ENCODE results near the gene CYTH2. TPM values are rescaled to one million over a fixed set of nuclear protein-coding genes. Genes with fewer than 3 reads are reported as not detected.

Gene CYTH2
- polyA plus RNA-seq, 3 donors: 36.5 to 50.2 (median 40.7) TPM

DNA sequence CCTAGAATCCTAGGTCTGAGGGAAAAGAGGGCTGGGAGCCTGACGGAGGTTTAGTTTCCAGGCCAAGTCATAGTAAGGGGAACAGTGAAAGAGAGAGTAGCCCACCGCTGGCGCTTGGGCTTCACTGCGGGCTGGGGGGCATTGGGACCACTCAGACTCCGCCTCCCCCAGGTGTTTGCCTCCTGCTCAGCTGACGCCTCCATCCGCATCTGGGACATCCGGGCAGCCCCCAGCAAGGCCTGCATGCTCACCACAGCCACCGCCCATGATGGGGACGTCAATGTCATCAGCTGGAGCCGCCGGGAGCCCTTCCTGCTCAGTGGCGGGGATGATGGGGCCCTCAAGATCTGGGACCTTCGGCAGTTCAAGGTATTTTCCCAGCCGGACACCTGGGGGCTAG, 18.3 kb upstream of the CYTH2 start:
- 92 to 96% (median 95%) methylated on average over 12 to 15 of the region's 15 CpGs for WGBS, 3 donors
- no peak overlapping the region for H3K27ac ChIP-seq (ENCODE audit: low read depth, low read length)

DNA sequence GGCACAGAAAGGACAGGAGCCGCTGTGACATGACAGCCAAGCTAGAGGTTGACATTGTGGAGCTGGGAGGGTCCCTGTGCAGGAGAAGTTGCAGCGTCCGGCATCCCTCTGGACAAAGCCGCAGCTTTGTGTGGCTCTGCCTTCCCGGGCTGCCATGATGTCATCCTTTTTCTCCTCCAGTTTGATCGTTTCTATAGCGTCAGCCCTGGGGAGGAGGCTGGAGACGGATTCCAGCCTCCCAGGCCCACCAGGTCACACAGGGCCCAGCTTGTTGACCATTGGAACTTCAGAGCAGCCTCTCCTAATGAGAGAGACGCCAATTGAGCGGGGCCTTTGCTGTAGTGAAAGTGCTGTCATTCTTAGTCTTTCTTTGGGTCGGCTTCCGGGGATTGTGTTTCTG, 17.5 kb upstream of the CYTH2 start:
- WGBS, 3 donors: 83 to 90% (median 87%) methylated on average over 12 of the region's 12 CpGs
- H3K27ac ChIP-seq (ENCODE audit: low read depth, low read length): no peak overlapping the region

DNA sequence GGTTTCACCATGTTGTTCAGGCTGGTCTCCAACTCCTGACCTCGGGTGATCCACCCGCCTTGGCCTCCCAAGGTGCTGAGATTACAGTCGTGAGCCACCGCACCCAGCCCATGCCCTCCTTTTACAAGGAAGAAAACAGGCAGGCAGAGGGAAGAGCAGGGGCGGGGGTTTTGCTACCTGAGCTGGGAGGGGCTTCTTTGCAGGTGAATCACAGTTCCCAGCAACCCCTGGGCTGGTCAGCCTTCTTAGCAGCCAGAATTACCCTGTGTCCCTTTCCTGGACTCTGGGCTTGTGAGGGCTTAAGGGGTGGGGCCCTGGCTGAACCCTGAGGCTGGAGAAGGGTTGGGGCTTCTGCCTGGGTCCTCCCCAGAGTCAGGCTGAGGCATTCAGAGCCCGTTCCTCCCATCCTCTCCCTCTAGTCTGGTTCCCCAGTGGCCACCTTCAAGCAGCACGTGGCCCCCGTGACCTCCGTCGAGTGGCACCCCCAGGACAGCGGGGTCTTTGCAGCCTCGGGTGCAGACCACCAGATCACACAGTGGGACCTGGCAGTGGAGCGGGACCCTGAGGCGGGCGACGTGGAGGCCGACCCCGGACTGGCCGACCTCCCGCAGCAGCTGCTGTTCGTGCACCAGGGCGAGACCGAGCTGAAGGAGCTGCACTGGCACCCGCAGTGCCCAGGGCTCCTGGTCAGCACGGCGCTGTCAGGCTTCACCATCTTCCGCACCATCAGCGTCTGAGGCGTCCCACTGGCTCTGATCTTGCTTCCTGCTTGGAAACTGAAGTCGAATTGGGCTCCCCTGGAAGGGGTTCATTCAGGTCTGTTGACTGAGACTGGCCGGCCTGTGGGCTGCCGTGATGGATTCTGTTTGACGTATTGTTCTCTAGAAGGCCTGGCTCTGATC, 16.6 kb upstream of the CYTH2 start:
- H3K27ac ChIP-seq (ENCODE audit: low read depth, low read length): no peak overlapping the region
- 88 to 93% (median 93%) methylated on average over 33 of the region's 33 CpGs for WGBS, 3 donors

DNA sequence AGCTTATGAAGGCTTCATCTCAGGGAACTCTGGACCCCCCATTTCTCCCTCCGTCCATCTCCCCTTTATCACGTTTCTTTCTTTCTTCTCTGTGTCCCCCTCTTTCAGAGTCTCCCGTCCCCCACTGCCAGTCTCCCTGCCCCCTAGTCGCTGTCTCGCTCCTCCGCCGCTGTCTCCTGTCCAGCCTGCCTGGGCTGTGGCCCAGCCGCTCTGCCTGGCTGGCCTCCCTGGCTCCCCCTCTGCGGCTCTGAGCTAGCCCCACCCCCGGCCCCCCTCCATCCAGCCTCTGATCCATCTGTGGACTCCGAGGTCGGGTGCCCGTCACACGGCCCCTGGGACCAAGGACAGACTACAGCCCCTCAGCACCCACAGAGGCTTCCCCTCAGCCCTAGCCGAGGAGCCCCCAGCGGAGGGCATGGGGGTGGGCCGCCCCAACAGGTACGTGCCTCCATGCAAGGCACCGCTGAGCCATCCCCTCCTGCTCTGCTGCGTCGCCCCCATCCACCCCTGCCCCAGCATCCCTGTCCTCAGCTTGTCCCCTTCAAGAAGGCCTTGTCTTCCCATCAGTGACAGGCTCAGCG, 14.9 kb upstream of the CYTH2 start:
- WGBS, 3 donors: 86 to 93% (median 93%) methylated on average over 17 to 22 of the region's 22 CpGs

DNA sequence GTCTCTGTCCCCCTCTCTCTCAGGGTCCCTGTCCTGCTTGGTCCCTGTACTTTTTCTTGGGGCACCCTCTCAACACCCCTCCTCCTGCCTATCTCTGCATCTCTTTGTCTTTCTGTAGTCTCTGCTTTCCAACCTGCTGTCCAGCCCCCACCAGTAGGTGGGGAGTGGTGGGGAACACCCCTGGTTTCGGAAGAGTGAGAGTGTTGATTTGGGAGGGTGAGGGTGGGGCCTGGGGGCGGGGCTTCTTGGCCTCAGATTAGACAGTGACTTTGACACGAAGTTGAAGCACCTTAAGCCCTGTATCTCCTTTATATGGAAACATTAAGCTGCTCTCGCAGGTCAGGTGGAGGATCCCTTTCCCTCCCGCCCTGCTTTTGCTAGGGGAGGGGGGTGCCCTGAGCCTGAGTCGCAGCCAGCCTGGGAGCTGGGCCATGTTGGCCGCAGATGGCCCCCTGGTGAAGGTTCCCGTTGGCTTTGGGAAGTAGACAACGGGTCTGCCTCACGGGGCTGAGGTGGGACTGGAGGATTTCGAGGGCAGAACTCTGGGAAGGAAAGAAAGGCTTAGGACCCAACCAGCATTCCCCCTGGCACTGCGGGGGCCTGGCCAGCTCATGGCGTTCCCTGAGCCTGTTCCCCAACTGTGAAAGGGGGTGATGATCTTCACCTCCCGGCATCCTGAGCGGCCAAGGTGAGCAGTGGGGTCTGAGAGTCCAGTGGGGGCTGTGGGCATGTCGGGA, 13.8 kb upstream of the CYTH2 start, which contains the start of gene KCNJ14:
KCNJ14 (plus strand) TSS at position 404 of the 737 bp plus-strand sequence. CDS start 6,151 bp downstream, outside the sequence.
- no peak within 1 kb of the TSS for H3K27ac ChIP-seq (ENCODE audit: low read depth, low read length)
- 78 to 84% (median 83%) methylated on average over 16 of the region's 16 CpGs for WGBS, 3 donors

More for the DNA sequence above, 14.9 kb upstream of the CYTH2 start:
- H3K27ac ChIP-seq (ENCODE audit: low read depth, low read length): no peak overlapping the region

DNA sequence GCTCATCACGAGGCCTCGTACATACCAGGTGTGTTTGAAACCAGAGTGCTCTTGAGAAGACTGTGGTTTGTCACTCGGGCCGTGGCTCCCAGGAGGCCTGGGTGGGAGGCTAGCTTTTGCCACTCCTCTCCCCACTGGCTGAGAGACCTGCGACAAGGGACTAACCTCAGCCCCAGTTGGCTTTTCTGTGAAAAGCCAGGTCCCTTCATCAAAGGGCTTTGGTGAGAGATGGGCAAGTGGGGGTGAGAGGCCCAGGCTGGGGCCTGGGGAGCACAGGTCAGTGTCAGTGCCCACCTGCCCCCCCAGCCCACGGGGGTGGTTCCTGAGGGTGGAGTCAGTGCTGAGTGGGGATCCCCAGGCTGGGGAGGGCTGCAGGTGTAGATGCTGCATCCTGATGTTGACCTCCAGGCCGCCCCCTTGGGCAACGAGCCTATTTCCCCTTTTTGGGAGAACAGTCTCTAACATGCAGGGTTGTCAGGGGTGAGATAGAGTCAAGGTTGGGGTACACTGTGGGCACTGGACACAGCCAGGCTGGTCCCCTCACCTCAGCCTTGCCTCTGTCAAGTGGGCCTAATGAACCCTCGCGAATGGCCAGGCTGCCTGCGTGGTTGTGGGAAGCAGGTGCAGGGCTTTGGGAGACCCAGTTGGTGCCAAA, 13.1 kb upstream of the CYTH2 start:
- 84 to 86% (median 86%) methylated on average over 11 of the region's 11 CpGs for WGBS, 3 donors
- H3K27ac ChIP-seq (ENCODE audit: low read depth, low read length): no peak overlapping the region

DNA sequence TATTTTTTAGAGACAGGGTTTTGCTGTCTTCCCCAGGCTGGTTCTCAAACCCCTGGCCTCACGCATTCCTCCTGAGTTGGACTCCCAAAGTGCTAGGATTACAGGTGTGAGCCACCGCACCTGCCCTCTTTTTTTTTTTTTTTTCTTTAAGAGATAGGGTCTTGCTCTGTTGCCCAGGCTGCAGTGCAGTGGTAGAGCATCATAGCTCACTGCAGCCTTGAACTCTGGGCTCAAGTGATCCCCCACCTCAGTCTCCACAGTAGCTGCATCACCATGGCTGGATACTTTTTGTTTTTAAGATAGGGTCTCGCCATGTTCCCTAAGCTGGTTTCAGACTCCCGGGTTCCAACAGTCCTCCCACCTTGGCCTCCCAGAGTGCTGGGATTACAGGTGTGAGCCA, 12.3 kb upstream of the CYTH2 start:
- 94 to 99% (median 97%) methylated on average over 4 of the region's 4 CpGs for WGBS, 3 donors
- H3K27ac ChIP-seq (ENCODE audit: low read depth, low read length): no peak overlapping the region

DNA sequence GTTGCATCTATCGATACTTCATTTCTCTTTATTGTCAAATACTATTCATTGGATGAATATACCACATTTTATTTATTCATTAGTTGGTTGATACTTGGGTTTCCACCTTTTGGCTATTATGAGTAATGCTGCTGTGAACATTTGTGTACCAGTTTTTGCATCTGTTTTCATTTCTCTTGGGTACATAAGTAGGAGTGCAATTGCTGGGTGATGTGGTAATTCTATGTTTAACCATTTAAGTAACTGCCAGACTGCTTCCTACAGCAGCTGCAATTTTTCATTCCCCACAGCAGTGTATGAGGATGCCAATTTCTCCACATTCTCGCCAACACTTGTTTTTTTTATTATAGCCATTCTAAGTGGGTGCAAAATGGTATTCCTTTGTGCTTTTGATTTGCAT, 11.2 kb upstream of the CYTH2 start:
- 89 to 95% (median 92%) methylated on average over 2 of the region's 2 CpGs for WGBS, 3 donors
- H3K27ac ChIP-seq (ENCODE audit: low read depth, low read length): no peak overlapping the region

DNA sequence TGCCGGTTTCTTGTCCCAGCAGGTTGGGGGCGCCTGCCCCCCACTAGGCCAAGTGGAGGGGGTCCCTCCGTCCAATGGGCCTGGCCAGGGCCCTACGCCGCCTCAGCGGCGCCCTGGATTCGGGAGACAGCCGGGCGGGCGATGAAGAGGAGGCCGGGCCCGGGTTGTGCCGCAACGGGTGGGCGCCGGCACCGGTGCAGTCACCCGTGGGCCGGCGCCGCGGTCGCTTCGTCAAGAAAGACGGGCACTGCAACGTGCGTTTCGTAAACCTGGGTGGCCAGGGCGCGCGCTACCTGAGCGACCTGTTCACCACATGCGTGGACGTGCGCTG, 7.6 kb upstream of the CYTH2 start:
- WGBS, 3 donors: 93 to 95% (median 94%) methylated on average over 35 to 36 of the region's 36 CpGs
- H3K27ac ChIP-seq (ENCODE audit: low read depth, low read length): no peak overlapping the region

DNA sequence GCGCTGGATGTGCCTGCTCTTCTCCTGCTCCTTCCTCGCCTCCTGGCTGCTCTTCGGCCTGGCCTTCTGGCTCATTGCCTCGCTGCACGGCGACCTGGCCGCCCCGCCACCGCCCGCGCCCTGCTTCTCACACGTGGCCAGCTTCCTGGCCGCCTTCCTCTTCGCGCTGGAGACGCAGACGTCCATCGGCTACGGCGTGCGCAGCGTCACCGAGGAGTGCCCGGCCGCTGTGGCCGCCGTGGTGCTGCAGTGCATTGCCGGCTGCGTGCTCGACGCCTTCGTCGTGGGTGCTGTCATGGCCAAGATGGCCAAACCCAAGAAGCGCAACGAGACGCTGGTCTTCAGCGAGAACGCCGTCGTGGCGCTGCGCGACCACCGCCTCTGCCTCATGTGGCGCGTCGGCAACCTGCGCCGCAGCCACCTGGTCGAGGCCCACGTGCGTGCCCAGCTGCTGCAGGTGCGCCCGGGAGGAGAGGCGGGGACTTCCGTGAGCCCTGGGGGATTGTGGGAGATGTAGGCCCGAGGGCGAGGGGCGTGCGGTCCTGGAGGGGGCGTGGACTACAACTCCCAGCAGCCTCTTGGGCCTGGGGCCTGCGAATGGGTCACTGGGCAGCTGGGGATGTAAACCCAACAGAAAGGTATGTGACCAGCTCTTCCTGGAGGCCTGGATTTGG, 7.0 kb upstream of the CYTH2 start:
- H3K27ac ChIP-seq (ENCODE audit: low read depth, low read length): no peak overlapping the region
- 80 to 84% (median 81%) methylated on average over 61 to 62 of the region's 62 CpGs for WGBS, 3 donors

DNA sequence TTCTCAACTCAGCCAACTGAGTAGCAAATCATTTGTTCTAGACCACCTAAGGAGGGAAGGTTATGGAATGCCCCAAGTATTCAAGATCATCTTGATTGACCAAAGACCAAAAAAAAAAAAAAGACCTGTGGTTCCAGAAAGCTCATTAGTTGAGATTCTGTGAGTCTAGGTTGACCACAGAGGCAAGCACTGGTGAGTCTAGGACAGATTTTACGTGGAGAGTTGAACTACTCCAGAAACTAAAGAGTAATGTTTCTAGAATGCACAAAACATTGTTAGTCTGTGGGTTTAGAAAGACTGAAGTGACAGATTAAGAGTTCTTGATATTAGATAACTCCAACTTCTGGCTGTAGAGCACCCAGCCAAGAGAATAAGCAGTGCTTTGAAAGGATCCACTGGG, 4.0 kb upstream of the CYTH2 start:
- 97 to 100% (median 97%) methylated on average over 1 of the region's 1 CpG for WGBS, 3 donors
- no peak overlapping the region for H3K27ac ChIP-seq (ENCODE audit: low read depth, low read length)

DNA sequence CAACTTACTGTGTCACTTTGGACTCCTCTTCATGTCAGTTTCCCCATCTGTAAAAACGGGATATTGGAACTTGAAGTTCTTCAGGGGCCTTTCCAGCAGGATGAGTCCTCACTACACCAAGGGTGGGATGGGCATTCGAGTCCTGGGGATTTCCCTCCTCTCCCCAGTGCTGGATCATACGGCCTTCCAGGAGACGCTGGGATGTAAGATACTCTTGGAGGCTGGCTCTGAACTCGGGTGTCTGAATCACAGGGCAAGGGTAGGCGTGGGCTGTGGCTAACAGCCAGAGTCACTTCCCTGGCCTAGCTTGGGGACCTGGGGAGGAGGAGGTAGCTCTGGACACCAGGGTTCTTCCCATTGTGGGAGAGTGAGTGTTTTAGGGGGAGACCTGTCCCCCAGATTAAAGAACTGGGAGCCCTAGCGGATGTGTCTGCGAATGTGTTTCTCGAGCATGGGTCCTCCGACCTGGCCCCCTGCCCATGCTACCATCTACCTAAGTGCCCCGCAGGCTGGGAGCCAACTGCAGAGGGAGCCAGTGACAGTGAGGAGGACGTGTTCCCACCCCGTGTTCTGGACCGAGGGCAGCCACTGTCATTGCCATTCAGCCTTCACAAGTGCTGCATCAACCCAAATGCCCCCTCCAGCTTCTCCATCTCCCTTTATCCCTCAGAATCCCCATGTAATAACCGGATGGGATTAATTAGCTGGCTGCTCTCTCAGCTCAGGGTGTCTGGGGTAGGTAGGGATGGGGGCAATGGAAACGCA, 2.4 kb upstream of the CYTH2 start:
- 66 to 76% (median 68%) methylated on average over 16 of the region's 16 CpGs for WGBS, 3 donors
- H3K27ac ChIP-seq (ENCODE audit: low read depth, low read length): no peak overlapping the region

DNA sequence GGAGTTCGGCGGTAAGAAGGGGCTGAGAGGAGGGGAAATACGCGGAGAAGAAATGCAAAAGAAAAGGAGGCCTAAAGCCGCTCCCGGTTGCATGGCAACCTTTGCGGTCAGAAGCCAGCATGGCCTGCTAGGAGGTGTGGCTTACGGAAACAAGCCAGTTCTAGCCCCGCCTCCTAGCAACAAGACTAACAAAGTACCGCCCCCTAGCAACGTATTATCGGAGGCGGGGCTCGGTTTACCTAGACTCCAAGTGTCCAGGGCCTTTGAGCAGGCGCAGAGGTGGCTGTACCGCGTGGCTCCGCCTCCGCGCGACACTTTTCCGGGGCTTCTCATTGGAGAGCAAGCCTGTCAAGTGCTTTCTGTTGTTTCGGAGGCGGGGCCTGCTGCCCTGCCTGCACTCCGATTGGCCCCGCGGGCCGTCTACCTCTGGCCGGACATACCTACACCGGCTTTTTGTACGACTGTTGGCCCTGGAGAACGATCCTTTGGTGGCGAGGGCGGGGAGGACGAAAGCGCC, 339 bp upstream of the CYTH2 start:
- 0% methylated on average over 36 of the region's 36 CpGs for WGBS, 3 donors
- no peak overlapping the region for H3K27ac ChIP-seq (ENCODE audit: low read depth, low read length)

DNA sequence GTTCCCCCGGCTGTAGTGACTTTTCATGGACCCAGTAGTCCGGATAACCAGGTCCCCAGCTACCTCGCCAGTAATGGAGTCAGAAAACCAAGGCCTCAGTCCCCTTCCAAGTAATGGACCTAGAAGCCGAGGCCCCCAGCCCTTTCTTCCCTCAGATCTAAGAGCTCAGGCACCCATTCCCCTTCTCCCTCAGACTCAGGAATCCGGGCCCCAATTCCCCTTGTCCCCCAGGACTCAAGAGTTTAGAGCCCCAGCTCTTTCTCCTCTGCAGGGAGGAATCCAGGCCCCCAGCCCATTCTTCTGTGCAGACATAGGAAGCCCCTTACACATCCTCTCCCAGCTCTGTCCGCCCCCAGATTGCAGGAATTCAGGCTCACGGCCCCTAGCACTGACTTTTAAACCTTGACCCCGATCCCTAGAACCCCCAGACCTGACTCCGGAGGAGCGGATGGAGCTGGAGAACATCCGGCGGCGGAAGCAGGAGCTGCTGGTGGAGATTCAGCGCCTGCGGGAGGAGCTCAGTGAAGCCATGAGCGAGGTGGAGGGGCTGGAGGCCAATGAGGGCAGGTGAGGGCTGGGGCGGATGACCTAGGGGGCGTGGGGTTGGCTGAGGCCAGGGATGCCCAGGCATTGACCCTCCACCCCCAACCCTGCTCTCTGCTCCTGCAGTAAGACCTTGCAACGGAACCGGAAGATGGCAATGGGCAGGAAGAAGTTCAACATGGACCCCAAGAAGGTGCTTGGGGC, 938 bp downstream of the CYTH2 start:
- H3K27ac ChIP-seq (ENCODE audit: low read depth, low read length): no peak overlapping the region
- WGBS, 3 donors: 46 to 54% (median 51%) methylated on average over 20 of the region's 20 CpGs

DNA sequence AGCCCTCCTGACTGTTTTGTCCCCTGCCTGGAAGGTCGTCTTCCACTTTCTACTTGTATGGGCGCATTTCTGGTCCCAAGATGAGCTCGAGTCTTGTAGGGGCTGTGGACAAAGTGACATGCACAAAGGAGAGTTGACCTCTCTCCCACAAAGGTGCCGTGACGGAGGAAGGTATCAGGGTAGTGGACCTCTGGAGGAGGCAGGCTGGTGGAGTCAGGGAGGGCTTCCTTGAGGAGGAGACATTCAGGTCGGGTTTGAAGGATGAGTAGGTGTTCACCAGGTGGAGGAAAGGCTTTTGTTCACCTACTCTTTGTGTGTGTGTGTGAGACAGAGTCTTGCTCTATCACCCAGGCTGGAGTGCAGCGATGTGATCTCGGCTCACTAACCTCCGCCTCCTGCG, 1.7 kb downstream of the CYTH2 start:
- H3K27ac ChIP-seq (ENCODE audit: low read depth, low read length): no peak overlapping the region
- 89 to 92% (median 91%) methylated on average over 10 of the region's 10 CpGs for WGBS, 3 donors

DNA sequence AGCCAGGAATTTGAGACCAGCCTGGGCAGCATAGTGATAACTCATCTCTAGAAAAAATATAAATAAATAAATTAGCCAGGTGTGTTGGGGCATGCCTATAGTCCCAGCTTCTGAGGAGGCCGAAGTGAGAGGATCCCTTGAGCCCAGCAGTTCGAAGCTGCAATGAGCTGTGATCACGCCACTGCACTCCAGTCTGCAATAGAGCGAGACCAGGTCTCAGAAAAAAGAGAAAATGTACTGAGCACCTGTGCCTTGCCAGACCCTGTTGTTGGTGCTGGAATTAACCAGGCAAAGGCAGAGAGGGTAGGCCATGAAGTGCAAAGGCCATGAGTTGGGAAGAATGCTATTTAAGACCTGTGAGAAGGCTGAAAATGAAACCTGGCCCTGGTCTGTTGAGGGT, 2.7 kb downstream of the CYTH2 start:
- H3K27ac ChIP-seq (ENCODE audit: low read depth, low read length): no peak overlapping the region
- 94 to 97% (median 96%) methylated on average over 4 of the region's 4 CpGs for WGBS, 3 donors
